Astrocyte (in vitro differentiated cells and primary cell): ENCODE results near the gene FABP6. TPM values are rescaled to one million over a fixed set of nuclear protein-coding genes. Genes with fewer than 3 reads are reported as not detected.

ENCODE experiments used
- DNase-seq: peaks from one replicate; pipeline ENCODE4 v3.0.0-alpha.2; 2010; ENCODE audit warnings: low read depth
- FAIRE-seq: peaks from 2 replicates; lab custom pipeline; 2011; peaks lifted over from hg19 to GRCh38; lab: Jason Lieb, UNC
- H2AFZ ChIP-seq: 2 replicates; pipeline ENCODE4 v1.6.0; 2012; ENCODE audit warnings: low read depth, low read length, inconsistent platforms
- H3K27ac ChIP-seq: 2 replicates; pipeline ENCODE4 v1.5.1; 2011; ENCODE audit warnings: low read depth, low read length, inconsistent platforms
- H3K27me3 ChIP-seq: 2 replicates; pipeline ENCODE4 v1.6.0; 2011; ENCODE audit warnings: low read length, inconsistent platforms; ENCODE audit not compliant: insufficient read depth
- H3K36me3 ChIP-seq: 2 replicates; pipeline ENCODE4 v1.5.1; 2011; ENCODE audit warnings: low read length, inconsistent platforms; ENCODE audit not compliant: insufficient read depth
- H3K4me1 ChIP-seq: 2 replicates; pipeline ENCODE4 v1.5.1; 2011; ENCODE audit warnings: low read length, inconsistent platforms; ENCODE audit not compliant: insufficient read depth
- H3K4me2 ChIP-seq: 2 replicates; pipeline ENCODE4 v1.6.0; 2012; ENCODE audit warnings: low read length, inconsistent platforms
- H3K4me3 ChIP-seq: 2 replicates; pipeline ENCODE4 v1.5.1; 2011; ENCODE audit warnings: low read depth, mild to moderate bottlenecking, low read length, inconsistent platforms; ENCODE audit not compliant: insufficient read depth
- H3K79me2 ChIP-seq: 2 replicates; pipeline ENCODE4 v1.6.0; 2012; ENCODE audit warnings: mild to moderate bottlenecking, low read length, inconsistent platforms; ENCODE audit not compliant: insufficient read depth
- H3K9ac ChIP-seq: 2 replicates; pipeline ENCODE4 v1.6.0; 2012; ENCODE audit warnings: mild to moderate bottlenecking, low read length, inconsistent platforms
- H3K9me3 ChIP-seq: 2 replicates; pipeline ENCODE4 v1.5.1; 2012; ENCODE audit warnings: low read depth, mild to moderate bottlenecking, low read length, inconsistent platforms; ENCODE audit not compliant: insufficient read depth
- H4K20me1 ChIP-seq: 2 replicates; pipeline ENCODE4 v1.6.0; 2012; ENCODE audit warnings: low read length, inconsistent platforms; ENCODE audit not compliant: insufficient read depth
- H3K27ac Mint-ChIP-seq: one replicate; pipeline ENCODE4 v1.8.0; 2021; ENCODE audit warnings: mild to moderate bottlenecking, mixed read lengths; ENCODE audit not compliant: unreplicated experiment
- H3K27me3 Mint-ChIP-seq: one replicate; pipeline ENCODE4 v1.8.0; 2021; ENCODE audit warnings: low read depth, mixed read lengths; ENCODE audit not compliant: unreplicated experiment
- H3K36me3 Mint-ChIP-seq: one replicate; pipeline ENCODE4 v1.8.0; 2021; ENCODE audit warnings: low read depth, mixed read lengths; ENCODE audit not compliant: unreplicated experiment
- H3K4me1 Mint-ChIP-seq: one replicate; pipeline ENCODE4 v1.8.0; 2021; ENCODE audit warnings: low read depth, mixed read lengths; ENCODE audit not compliant: unreplicated experiment
- H3K4me3 Mint-ChIP-seq: one replicate; pipeline ENCODE4 v1.8.0; 2021; ENCODE audit warnings: mild to moderate bottlenecking, moderate library complexity, mixed read lengths; ENCODE audit not compliant: unreplicated experiment
- H3K9me3 Mint-ChIP-seq: one replicate; pipeline ENCODE4 v1.8.0; 2021; ENCODE audit warnings: mild to moderate bottlenecking, mixed read lengths; ENCODE audit not compliant: unreplicated experiment
- CTCF ChIP-seq: IDR thresholded peaks from 2 replicates; pipeline ENCODE4 v1.5.1; 2011; ENCODE audit warnings: low read depth, mild to moderate bottlenecking, inconsistent platforms, low read length, moderate library complexity; ENCODE audit not compliant: insufficient read depth
- EZH2 ChIP-seq: IDR thresholded peaks from 2 replicates; pipeline ENCODE4 v1.6.1; 2012; ENCODE audit warnings: mild to moderate bottlenecking, low read length, inconsistent platforms; ENCODE audit not compliant: insufficient read depth
- total RNA-seq: library from RNA; stranded (reverse); gene quantifications from 2 replicates; pipeline ENCODE4 v1.2.1, GENCODE V29; 2021

Gene FABP6
- total RNA-seq, 1 donor from 2014 or later = not detected

- Mint-ChIP-seq H3K36me3 (no peaks in the 10 kb centered on the region), H3K9me3 (peaks cover 14% of the 10 kb centered on the region), H3K4me3 (no peak overlapping the region), H3K4me1 (no peaks in the 10 kb centered on the region), H3K27ac (no peak overlapping the region), H3K27me3 (no peaks in the 10 kb centered on the region)
- DNase-seq (no peak), FAIRE-seq (no peak)
- Histone ChIP-seq H3K27ac (no peak overlapping the region), H3K9me3 (peaks cover 11% of the 10 kb centered on the region), H3K4me3 (no peak overlapping the region), H3K4me1 (peaks cover 5% of the 10 kb centered on the region), H3K36me3 (no peaks in the 10 kb centered on the region), H4K20me1 (no peaks in the 10 kb centered on the region), H3K9ac (no peak overlapping the region), H3K4me2 (no peak overlapping the region), H3K79me2 (no peaks in the 10 kb centered on the region), H2AFZ (no peak overlapping the region), H3K27me3 (no peaks in the 10 kb centered on the region)
- TF ChIP-seq CTCF (no peak), EZH2 (no peak)
Observed at GRCh38 chr5:160183075-160183474, 46.2 kb upstream of the FABP6 start.

- Histone ChIP-seq H3K9me3 (peaks cover 11% of the 10 kb centered on the region), H3K4me2 (no peak overlapping the region), H3K79me2 (no peaks in the 10 kb centered on the region), H3K27ac (no peak overlapping the region), H4K20me1 (no peaks in the 10 kb centered on the region), H3K36me3 (no peaks in the 10 kb centered on the region), H2AFZ (no peak overlapping the region), H3K4me1 (peaks cover 5% of the 10 kb centered on the region), H3K9ac (no peak overlapping the region), H3K4me3 (no peak overlapping the region), H3K27me3 (no peaks in the 10 kb centered on the region)
- Mint-ChIP-seq H3K27me3 (no peaks in the 10 kb centered on the region), H3K4me3 (no peak overlapping the region), H3K4me1 (peaks cover 2% of the 10 kb centered on the region), H3K36me3 (no peaks in the 10 kb centered on the region), H3K9me3 (peaks cover 14% of the 10 kb centered on the region), H3K27ac (no peak overlapping the region)
- FAIRE-seq (no peak), DNase-seq (no peak)
- no peak for TF ChIP-seq CTCF
- no peak for TF ChIP-seq EZH2
Observed at GRCh38 chr5:160185626-160186360, 43.5 kb upstream of the FABP6 start.

GRCh38 chr5:160186480-160186879 is 42.8 kb upstream of the FABP6 start:
- Mint-ChIP-seq H3K4me3 (no peak overlapping the region), H3K27ac (no peak overlapping the region), H3K36me3 (no peaks in the 10 kb centered on the region), H3K27me3 (no peaks in the 10 kb centered on the region), H3K4me1 (peaks cover 2% of the 10 kb centered on the region), H3K9me3 (peaks cover 14% of the 10 kb centered on the region)
- no peak for FAIRE-seq
- H3K79me2 ChIP-seq = no peaks in the 10 kb centered on the region
- DNase-seq = no peak
- H3K27me3 ChIP-seq = no peaks in the 10 kb centered on the region
- H3K4me1 ChIP-seq = peaks cover 5% of the 10 kb centered on the region
- H3K4me2 ChIP-seq = no peak overlapping the region
- H2AFZ ChIP-seq = no peak overlapping the region
- H3K27ac ChIP-seq = no peak overlapping the region
- no peak overlapping the region for H3K4me3 ChIP-seq
- no peaks in the 10 kb centered on the region for H4K20me1 ChIP-seq
- H3K36me3 ChIP-seq = no peaks in the 10 kb centered on the region
- peaks cover 11% of the 10 kb centered on the region for H3K9me3 ChIP-seq
- no peak overlapping the region for H3K9ac ChIP-seq
- no peak for TF ChIP-seq CTCF
- TF ChIP-seq EZH2 = no peak
